Left hindlimb (tissue), 1 donor: ENCODE measurements around the gene NR2C2.

Experiments
- DNase-seq: peaks from one replicate; pipeline ENCODE4 v3.0.0-alpha.2; 2018

The NR2C2 gene

GRCh38 chr3:14921811-14922705, 25.3 kb upstream of the NR2C2 start:
- no peak for DNase-seq

DNA sequence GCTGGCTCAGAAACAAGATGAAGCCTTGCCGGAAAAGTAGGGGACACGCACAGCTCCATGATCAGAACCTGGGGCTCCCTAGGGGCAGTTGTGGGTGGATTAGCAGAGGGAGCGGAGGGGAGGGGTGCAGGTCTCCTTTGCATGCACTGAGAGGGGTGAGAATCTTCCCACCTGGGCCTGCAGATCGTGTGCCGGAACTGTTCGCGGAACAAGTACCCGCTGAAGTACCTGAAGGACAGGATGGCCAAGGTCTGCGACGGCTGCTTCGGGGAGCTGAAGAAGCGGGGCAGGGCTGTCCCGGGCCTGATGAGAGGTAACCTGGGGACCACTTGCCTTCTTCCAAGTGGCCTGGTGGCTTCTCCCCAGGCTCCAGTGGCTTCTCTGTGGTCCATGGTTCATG, 24.5 kb upstream of the NR2C2 start:
- no peak for DNase-seq

- no peak for DNase-seq
Observed at GRCh38 chr3:14923476-14923875, 23.9 kb upstream of the NR2C2 start.

GRCh38 chr3:14925729-14926591, 21.4 kb upstream of the NR2C2 start:
- DNase-seq, result no peak

DNA sequence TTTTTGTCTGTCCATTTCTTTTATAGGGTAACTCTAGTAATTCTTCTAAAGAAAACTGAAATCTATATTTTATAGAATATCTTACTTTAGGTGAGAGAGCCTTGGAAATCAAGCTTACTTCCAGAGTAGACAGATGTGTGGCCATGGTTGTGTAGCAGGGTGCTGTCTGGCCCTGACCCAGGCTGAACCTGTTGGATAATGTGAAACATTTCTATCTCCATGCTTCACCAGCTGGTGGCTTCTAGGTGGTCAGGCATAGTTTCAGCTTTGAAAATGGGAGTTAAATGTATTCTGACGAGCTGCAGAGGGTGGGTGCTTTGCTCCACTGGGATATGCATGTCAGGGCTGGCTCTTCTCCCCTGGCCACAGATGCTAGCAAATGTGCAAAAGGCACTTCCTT, 20.8 kb upstream of the NR2C2 start:
- no peak for DNase-seq

- no peak for DNase-seq
Observed at GRCh38 chr3:14927308-14927707, 20.1 kb upstream of the NR2C2 start.

DNA sequence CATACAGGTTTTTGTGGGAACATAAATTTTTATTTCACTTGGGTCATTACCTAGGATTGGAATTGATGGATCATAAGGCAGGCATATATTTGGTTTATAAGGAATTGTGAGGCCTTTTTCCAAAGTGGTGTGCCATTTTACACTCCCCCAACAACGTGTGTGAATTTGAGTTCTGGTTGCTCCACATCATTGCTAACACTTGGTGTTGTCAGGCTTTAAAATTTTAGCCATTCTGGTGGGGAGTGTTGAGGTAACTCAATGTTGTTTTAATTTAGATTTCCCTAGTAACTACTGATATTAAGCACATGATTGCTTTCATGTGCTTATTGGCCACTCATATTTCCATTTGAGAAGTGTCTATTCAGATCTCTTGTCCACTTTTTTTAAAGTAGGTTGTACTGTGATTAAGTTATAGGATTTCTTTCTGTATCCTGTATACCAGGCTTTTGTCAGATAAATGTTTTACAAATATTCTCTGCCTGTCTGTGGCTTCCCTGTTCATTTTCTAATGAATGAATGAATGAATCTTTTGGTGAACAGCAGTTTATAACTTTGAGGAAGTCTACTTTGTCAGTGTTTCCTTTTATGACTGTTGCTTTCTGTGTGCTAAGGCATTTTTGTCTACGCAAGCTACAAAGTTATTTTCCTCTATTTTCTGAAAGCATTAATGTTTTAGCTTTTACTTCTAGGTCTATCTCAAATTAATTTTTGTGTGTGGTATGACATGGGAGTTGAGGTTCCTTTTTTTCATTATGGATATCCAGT, 17.9 kb upstream of the NR2C2 start:
- no peak for DNase-seq

DNA sequence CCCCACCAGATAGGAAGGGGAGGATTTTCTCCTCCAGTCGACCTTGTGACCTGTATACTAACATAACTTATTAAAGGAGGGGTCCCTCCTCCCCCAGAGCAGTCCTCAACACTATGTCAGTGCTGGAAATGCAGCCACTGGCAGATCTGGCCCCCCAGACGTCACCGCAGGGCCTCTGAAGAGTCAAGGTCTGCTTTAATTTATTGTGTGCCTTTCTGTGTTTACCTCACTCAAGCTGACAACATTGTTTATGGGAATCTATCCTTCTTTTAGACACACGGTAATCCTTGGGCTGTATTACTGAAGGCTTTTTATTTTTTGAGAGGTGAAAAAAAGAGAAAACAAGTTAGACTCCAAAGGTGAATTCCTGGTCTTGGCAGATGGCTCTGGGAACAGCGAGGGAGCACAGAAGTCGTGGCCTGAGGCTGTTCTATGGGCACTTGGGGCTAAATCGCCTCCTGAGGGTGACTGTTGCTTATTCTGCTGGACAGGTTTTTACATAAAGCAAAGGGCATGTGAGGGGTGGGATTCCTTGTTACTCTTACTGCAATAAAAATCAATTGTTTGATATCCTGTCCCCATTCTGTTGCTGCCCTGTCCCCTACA, 13.5 kb upstream of the NR2C2 start:
- no peak for DNase-seq

DNA sequence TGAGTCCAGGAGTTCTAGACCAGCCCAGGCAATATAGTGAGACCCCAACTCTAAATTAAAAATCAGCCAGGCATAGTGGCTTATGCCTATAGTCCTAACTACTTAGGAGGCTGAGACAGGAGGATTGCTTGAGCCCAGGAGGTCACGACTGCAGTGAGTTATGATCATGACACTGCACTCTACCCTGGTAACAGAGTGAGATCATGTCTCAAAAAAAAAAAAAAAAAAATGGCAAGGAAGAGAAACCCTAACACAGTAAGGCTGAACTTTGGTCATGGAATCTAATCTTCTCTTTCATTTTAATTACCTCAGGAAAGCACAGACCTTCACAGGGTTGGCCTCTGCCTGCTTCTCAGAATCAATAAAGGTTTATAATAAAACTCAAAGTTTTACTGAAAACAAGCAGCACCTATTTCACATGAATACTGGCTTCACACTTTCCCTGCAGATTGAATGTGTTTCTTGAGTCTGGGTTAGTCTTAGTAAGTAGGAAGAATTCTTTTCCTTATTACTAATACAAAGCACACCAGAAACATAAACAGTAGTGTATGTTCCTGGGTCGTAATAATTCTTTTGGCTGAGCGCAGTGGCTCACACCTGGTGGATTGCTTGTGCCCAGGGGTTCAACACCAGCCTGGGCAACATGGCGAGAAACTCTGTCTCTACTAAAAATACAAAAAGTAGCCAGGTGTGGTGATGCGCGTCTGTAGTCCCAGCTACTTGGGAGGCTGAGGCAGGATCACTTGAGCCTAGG, 11.6 kb upstream of the NR2C2 start:
- DNase-seq, result no peak

GRCh38 chr3:14938954-14939353, 8.4 kb upstream of the NR2C2 start:
- no peak for DNase-seq

DNA sequence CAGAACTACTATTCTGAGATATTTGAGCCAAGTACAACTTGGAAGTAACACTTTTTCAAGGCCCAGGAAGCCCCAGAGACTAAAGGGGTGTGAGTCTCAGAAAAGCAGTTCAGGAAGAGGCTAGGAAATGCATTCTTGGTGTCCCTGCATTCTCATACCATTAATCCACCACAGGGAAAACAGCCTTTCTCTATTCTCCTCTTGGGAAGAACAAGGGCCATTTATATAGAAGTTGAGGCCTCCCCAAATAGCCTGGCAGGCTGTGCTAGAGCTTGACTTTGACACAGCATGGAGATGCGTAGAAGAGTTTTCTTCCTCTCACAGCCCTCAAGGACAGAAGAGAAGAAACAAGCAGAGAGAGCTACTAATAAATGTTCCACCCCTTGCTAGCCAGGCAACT, 5.5 kb upstream of the NR2C2 start:
- DNase-seq, result no peak

GRCh38 chr3:14943042-14943441, 4.3 kb upstream of the NR2C2 start:
- no peak for DNase-seq

DNA sequence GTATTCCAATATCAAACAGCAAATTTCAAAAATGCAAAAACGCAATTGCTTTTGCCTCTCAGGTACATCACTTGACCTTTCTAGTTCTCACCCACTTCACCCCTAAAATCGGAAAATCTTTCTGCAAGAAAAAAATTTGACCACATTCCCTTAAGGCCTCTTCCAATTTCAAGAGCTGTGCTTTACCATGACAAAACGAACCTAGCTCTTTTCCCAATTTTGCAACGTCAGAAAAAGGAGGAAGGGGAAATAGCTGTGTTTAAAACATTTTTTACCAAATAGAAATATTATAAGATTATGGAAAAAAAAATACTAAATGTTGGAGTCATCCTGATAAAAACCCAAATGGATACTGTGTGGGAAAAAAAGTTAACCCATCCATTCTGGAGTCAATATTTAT, 1.1 kb upstream of the NR2C2 start:
- DNase-seq, result no peak

GRCh38 chr3:14946739-14947099, 664 bp upstream of the NR2C2 start:
- no peak for DNase-seq

DNA sequence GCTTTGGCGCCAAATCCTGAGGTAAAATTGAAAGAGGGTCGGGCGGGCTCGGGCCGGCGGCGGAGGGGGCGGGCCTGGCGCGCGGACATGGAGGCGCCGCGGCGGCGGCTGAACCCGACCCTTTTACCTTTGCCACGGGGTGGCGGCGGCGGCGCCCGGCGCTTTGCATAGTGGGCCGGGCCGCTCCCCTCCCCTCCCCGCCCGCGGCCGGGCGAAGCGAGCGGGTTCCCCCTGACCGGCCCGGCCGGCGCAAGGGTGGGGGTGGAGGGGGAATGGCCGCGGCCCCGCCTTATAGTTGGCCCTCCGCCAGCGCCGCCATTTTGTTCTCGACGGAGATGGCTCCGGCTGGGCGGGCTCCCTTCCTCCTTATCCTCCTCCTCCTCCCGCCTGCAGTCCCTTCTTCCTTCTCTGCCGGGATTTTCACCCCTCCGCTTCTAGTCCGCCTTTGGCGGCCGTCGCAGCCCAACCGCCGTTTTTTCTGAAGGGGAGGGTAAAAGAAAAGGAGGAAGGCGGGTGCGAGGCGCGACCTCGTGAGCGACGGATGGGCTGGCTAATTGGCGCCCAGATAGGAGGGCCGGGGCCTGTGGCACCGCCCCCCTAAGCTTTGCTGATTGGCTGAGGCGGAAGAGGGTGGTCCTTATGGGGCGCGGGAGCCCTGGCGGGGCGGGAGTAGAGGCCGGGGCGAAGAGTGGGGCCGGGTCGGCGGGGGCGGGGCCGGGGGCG, 664 bp downstream of the NR2C2 start:
- DNase-seq, result peak; percentile 98

DNA sequence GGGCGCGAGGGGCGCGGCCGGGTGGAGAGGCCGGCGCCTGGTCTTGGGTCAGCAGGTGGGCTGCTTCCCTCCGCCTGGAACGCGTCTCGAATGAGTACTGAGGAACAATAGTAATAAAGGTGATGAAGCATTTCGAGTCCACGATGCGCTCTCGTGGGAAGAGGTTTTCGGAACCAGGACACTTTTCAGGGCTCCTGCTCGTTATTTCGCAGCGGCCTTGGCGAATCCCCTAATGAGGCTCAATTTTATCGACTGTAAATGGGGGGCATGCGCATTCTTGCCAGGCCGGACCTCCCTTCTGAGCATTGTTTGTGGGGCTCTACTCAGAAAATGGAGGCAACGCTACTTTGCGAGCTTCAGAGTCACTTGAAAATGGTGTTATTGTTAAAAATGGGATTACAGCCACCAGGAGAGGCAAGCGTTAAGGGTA, 1.2 kb downstream of the NR2C2 start:
- DNase-seq, result no peak

DNA sequence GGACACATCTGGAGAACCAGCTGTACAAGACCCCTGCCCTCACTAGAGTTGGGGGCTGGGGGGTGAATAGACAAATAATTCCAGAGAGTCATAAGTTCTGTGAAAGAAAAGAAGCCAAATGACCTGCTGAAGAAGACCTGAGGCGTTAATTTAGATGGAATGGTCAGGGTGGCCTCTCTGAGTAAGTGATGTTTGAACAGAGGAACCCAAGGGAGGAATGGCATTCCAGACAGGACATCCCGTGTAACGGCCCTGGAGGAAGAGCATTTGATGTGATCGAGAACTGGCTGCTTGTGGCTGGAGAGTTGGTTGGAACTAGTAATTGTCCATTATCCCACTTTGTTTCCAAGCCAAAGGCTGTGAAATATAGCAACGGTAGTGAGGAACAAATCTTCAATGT, 1.7 kb downstream of the NR2C2 start:
- DNase-seq, result no peak

GRCh38 chr3:14950274-14950673, 2.9 kb downstream of the NR2C2 start:
- DNase-seq, result no peak

GRCh38 chr3:14957153-14957552, 9.8 kb downstream of the NR2C2 start:
- no peak for DNase-seq

DNA sequence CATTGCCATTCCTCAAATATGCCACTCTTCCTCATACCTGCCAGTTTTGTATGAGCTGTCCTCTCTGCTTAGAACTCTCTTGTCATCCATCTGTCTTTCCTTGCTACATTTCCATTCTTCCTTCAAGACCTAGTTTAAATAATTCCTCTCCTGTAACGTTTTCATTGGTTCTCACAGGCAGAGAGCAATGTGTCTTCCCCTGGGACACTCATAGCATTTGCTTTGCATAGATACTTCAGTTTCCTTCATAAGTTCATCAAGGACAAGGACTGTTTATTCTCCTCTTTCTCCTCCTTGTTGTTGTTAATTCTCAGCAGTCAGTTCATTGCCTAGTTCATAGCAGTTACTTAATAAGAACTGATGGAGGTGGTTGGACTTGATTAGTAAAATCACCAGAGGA, 10.5 kb downstream of the NR2C2 start:
- DNase-seq, result no peak

DNA sequence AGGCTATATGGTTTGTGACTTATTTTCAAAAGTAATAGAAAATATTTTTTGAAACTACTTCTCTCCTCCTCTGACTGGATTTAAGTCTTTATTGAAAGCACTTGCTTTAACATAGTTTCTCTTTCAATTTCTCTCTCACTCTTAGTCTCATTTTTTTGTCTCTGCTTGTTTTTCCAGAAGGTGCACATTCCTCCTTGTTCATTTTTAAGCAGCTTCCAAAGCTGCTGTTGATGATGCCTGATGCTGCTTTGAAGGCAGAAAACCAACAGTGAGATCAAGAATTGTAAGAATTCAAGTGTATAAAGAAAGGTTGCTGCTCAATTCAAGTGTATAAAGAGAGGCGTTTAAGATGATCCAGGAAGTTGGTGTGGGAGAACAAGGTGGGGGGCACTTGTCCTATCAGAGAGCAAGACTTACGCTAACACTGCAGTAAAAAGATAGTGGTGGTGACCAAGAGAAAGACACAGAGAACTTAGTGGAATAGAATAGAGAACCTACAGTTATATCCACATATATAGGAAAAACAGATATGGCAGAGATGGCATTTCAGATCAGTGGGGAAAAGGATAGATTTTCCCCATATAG, 12.1 kb downstream of the NR2C2 start:
- no peak for DNase-seq
